ENCODE measurements around the gene KRT20. TPM values are rescaled to one million over a fixed set of nuclear protein-coding genes. Genes with fewer than 3 reads are reported as not detected.

The KRT20 gene
- total and polyA plus RNA-seq, 2 experiments from 2014 or later, result not detected

DNA sequence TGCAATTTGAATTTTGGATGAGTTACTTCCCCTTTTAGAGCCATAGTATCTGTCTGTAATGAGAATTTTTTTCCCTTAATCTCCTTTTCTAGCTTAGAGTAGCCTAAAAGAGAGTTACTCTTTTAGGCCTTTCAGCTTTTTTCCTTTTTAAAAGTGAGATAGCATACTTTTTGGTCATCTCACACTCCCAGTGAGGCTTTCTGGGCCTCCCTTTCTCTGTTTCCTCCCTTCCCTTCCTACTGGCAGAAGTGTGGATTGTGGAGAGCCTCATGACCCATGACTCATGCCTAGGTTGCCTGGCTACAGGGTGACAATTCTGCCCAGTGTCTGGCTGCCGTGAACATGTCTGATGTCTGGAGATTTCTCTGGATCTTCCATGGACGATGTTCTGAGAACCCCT, 37.2 kb upstream of the KRT20 start (continued):
- TF ChIP-seq, protein P1, sequence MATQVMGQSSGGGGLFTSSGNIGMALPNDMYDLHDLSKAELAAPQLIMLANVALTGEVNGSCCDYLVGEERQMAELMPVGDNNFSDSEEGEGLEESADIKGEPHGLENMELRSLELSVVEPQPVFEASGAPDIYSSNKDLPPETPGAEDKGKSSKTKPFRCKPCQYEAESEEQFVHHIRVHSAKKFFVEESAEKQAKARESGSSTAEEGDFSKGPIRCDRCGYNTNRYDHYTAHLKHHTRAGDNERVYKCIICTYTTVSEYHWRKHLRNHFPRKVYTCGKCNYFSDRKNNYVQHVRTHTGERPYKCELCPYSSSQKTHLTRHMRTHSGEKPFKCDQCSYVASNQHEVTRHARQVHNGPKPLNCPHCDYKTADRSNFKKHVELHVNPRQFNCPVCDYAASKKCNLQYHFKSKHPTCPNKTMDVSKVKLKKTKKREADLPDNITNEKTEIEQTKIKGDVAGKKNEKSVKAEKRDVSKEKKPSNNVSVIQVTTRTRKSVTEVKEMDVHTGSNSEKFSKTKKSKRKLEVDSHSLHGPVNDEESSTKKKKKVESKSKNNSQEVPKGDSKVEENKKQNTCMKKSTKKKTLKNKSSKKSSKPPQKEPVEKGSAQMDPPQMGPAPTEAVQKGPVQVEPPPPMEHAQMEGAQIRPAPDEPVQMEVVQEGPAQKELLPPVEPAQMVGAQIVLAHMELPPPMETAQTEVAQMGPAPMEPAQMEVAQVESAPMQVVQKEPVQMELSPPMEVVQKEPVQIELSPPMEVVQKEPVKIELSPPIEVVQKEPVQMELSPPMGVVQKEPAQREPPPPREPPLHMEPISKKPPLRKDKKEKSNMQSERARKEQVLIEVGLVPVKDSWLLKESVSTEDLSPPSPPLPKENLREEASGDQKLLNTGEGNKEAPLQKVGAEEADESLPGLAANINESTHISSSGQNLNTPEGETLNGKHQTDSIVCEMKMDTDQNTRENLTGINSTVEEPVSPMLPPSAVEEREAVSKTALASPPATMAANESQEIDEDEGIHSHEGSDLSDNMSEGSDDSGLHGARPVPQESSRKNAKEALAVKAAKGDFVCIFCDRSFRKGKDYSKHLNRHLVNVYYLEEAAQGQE (IDR thresholded peaks at IDR 0.05; ENCODE audit: unreplicated experiment), result no peak
- TF ChIP-seq, protein P2, sequence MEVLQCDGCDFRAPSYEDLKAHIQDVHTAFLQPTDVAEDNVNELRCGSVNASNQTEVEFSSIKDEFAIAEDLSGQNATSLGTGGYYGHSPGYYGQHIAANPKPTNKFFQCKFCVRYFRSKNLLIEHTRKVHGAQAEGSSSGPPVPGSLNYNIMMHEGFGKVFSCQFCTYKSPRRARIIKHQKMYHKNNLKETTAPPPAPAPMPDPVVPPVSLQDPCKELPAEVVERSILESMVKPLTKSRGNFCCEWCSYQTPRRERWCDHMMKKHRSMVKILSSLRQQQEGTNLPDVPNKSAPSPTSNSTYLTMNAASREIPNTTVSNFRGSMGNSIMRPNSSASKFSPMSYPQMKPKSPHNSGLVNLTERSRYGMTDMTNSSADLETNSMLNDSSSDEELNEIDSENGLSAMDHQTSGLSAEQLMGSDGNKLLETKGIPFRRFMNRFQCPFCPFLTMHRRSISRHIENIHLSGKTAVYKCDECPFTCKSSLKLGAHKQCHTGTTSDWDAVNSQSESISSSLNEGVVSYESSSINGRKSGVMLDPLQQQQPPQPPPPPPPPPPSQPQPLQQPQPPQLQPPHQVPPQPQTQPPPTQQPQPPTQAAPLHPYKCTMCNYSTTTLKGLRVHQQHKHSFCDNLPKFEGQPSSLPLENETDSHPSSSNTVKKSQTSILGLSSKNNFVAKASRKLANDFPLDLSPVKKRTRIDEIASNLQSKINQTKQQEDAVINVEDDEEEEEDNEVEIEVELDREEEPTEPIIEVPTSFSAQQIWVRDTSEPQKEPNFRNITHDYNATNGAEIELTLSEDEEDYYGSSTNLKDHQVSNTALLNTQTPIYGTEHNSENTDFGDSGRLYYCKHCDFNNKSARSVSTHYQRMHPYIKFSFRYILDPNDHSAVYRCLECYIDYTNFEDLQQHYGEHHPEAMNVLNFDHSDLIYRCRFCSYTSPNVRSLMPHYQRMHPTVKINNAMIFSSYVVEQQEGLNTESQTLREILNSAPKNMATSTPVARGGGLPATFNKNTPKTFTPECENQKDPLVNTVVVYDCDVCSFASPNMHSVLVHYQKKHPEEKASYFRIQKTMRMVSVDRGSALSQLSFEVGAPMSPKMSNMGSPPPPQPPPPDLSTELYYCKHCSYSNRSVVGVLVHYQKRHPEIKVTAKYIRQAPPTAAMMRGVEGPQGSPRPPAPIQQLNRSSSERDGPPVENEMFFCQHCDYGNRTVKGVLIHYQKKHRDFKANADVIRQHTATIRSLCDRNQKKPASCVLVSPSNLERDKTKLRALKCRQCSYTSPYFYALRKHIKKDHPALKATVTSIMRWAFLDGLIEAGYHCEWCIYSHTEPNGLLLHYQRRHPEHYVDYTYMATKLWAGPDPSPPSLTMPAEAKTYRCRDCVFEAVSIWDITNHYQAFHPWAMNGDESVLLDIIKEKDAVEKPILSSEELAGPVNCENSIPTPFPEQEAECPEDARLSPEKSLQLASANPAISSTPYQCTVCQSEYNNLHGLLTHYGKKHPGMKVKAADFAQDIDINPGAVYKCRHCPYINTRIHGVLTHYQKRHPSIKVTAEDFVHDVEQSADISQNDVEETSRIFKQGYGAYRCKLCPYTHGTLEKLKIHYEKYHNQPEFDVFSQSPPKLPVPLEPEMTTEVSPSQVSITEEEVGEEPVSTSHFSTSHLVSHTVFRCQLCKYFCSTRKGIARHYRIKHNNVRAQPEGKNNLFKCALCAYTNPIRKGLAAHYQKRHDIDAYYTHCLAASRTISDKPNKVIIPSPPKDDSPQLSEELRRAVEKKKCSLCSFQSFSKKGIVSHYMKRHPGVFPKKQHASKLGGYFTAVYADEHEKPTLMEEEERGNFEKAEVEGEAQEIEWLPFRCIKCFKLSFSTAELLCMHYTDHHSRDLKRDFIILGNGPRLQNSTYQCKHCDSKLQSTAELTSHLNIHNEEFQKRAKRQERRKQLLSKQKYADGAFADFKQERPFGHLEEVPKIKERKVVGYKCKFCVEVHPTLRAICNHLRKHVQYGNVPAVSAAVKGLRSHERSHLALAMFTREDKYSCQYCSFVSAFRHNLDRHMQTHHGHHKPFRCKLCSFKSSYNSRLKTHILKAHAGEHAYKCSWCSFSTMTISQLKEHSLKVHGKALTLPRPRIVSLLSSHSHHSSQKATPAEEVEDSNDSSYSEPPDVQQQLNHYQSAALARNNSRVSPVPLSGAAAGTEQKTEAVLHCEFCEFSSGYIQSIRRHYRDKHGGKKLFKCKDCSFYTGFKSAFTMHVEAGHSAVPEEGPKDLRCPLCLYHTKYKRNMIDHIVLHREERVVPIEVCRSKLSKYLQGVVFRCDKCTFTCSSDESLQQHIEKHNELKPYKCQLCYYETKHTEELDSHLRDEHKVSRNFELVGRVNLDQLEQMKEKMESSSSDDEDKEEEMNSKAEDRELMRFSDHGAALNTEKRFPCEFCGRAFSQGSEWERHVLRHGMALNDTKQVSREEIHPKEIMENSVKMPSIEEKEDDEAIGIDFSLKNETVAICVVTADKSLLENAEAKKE (CRISPR knock-in tag; IDR thresholded peaks at IDR 0.05), result no peak
- TF ChIP-seq POLR2AphosphoS5 (IDR thresholded peaks at IDR 0.05; ENCODE audit: low read depth), result no peak

DNA sequence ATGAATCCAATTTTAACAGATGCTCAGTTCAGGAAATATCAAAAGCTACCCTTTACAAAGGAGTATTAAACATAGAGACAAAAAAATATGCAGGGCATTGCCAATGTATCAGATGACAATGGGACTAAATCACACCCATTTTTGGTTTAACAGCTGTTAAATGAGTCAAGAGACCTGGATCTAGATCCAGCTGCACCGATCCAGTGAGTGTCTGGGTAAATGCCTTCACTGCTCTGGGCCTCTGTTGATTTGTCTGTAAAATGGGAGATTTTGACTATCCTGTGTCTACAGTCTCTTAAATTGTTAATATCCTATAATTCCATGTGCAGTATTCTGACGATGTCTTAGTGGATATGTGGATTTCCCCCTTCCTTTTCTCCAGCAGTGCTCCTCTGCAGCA, 36.0 kb upstream of the KRT20 start:
- Histone ChIP-seq H3K4me3 (no peak overlapping the region), H3K27ac (ENCODE audit: low read depth) (no peak overlapping the region), H3K27me3 (ENCODE audit: insufficient read depth) (no peaks in the 10 kb centered on the region), H2AFZ (no peak overlapping the region), H3F3A (replicated peaks; ENCODE audit: low read depth) (no peaks in the 10 kb centered on the region), H3K4me1 (ENCODE audit: insufficient read depth) (0 out of 2 replicates have a peak, but pooled peaks cover 3% of the 10 kb centered on the region), H3K4me2 (no peak overlapping the region), H3K9me2 (ENCODE audit: insufficient read depth) (no peaks in the 10 kb centered on the region), H3K36me3 (ENCODE audit: insufficient read depth) (no peaks in the 10 kb centered on the region), H3K79me2 (replicated peaks; ENCODE audit: insufficient read depth) (no peaks in the 10 kb centered on the region), H4K20me1 (replicated peaks; ENCODE audit: insufficient read depth) (no peaks in the 10 kb centered on the region)
- H3K9me3 Mint-ChIP-seq, result no peaks in the 10 kb centered on the region
- H3K4me3 Mint-ChIP-seq, result no peak overlapping the region
- H3K27me3 Mint-ChIP-seq (ENCODE audit: insufficient read depth, low read depth, poor library complexity), result no peaks in the 10 kb centered on the region
- no peaks in the 10 kb centered on the region; the same call in 1 of the 3 replicates for H3K4me1 Mint-ChIP-seq
- DNase-seq (ENCODE audit: low spot score) (no peak), ATAC-seq (no peak)
- H3K36me3 Mint-ChIP-seq (ENCODE audit: low read depth), result no peaks in the 10 kb centered on the region
- no peak overlapping the region for H3K27ac Mint-ChIP-seq
- TF ChIP-seq ZNF114 (CRISPR knock-in tag; IDR thresholded peaks at IDR 0.05), result no peak
- TF ChIP-seq, protein P3, sequence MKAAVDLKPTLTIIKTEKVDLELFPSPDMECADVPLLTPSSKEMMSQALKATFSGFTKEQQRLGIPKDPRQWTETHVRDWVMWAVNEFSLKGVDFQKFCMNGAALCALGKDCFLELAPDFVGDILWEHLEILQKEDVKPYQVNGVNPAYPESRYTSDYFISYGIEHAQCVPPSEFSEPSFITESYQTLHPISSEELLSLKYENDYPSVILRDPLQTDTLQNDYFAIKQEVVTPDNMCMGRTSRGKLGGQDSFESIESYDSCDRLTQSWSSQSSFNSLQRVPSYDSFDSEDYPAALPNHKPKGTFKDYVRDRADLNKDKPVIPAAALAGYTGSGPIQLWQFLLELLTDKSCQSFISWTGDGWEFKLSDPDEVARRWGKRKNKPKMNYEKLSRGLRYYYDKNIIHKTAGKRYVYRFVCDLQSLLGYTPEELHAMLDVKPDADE (IDR thresholded peaks at IDR 0.05), result no peak
- TF ChIP-seq, protein P4, sequence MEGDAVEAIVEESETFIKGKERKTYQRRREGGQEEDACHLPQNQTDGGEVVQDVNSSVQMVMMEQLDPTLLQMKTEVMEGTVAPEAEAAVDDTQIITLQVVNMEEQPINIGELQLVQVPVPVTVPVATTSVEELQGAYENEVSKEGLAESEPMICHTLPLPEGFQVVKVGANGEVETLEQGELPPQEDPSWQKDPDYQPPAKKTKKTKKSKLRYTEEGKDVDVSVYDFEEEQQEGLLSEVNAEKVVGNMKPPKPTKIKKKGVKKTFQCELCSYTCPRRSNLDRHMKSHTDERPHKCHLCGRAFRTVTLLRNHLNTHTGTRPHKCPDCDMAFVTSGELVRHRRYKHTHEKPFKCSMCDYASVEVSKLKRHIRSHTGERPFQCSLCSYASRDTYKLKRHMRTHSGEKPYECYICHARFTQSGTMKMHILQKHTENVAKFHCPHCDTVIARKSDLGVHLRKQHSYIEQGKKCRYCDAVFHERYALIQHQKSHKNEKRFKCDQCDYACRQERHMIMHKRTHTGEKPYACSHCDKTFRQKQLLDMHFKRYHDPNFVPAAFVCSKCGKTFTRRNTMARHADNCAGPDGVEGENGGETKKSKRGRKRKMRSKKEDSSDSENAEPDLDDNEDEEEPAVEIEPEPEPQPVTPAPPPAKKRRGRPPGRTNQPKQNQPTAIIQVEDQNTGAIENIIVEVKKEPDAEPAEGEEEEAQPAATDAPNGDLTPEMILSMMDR (conservative IDR thresholded peaks at IDR 0.05; ENCODE audit: low read depth in 2 of 2), result no peak
- TF ChIP-seq STAT1 (IDR thresholded peaks at IDR 0.05; ENCODE audit: unreplicated experiment), result no peak
- no peak for TF ChIP-seq CREB1 (CRISPR knock-in tag; IDR thresholded peaks at IDR 0.05; ENCODE audit: low read depth)
- TF ChIP-seq ZNF331 (CRISPR knock-in tag; IDR thresholded peaks at IDR 0.05; ENCODE audit: low read depth), result no peak
- TF ChIP-seq NANOG (IDR thresholded peaks at IDR 0.05; ENCODE audit: borderline replicate concordance), result no peak
- no peak for TF ChIP-seq EZH2phosphoT487 (IDR thresholded peaks at IDR 0.05; ENCODE audit: unreplicated experiment)
- no peak for TF ChIP-seq EZH2 (IDR thresholded peaks at IDR 0.05; ENCODE audit: low read depth, unreplicated experiment)
- TF ChIP-seq JUNB (IDR thresholded peaks at IDR 0.05; ENCODE audit: unreplicated experiment), result no peak

All from GM23338 (cell line).